Gastrocnemius medialis (tissue), 4 donors: Measurements from ENCODE around the gene FXN.

Source experiments
- CTCF ChIP-seq, 5 experiments: fragments of 450-650 bp in 3 of 5; fragments of 200-600 bp in 2 of 5; sonication (generic) in 2 of 5; IDR thresholded peaks in 4 of 5; conservative IDR thresholded peaks in 1 of 5; 1 replicate in 4 of 5; 2 replicates in 1 of 5; pipeline ENCODE4 v1.5.1; 2016 to 2019; ENCODE audit warnings: antibody characterized with exemption in 5 of 5, mild to moderate bottlenecking in 3 of 5, moderate library complexity in 3 of 5
- POLR2A ChIP-seq, 2 donors: fragments of 450-650 bp; IDR thresholded peaks; one replicate each; pipeline ENCODE4 v1.6.1; 2017; ENCODE audit warnings: antibody characterized with exemption in 2 of 2, mild to moderate bottlenecking in 2 of 2, moderate library complexity in 2 of 2

- TF ChIP-seq POLR2A (IDR thresholded peaks at IDR 0.05) (no peak), CTCF (IDR thresholded peaks at IDR 0.05 in 4 of 5, conservative IDR thresholded peaks at IDR 0.05 in 1 of 5) (no peak)
These were observed 98.9 kb downstream of the FXN start for GRCh38 chr9:69134412-69134811.
